HT-29 (cell line): ENCODE measurements around the gene MYL7. TPM values are rescaled to one million over a fixed set of nuclear protein-coding genes. Genes with fewer than 3 reads are reported as not detected.
"Not testable (repeated sequence)": the region's sequence is repeated elsewhere in the genome, so short reads cannot be mapped to it uniquely, and the experiment has no call there.

ENCODE experiments used
- DNase-seq: peaks from one replicate; pipeline ENCODE4 v3.0.0-alpha.2; 2015; ENCODE audit warnings: low spot score
- total RNA-seq: library from RNA; depleted of rRNA; stranded (reverse); fragments of >200 nt; shearing (Covaris generic); gene quantifications from 2 replicates; pipeline ENCODE4 v1.2.3, GENCODE V29; 2014; rRNA removed

MYL7 gene, protein sequence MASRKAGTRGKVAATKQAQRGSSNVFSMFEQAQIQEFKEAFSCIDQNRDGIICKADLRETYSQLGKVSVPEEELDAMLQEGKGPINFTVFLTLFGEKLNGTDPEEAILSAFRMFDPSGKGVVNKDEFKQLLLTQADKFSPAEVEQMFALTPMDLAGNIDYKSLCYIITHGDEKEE
- not detected in 2 replicates for total RNA-seq

GRCh38 chr7:44141221-44141850, at the start of gene MYL7:
Gene MYL7, minus strand, starts transcription at chr7:44141332. Its CDS starts 27 bp downstream, at chr7:44141305.
- no peak for DNase-seq

DNA sequence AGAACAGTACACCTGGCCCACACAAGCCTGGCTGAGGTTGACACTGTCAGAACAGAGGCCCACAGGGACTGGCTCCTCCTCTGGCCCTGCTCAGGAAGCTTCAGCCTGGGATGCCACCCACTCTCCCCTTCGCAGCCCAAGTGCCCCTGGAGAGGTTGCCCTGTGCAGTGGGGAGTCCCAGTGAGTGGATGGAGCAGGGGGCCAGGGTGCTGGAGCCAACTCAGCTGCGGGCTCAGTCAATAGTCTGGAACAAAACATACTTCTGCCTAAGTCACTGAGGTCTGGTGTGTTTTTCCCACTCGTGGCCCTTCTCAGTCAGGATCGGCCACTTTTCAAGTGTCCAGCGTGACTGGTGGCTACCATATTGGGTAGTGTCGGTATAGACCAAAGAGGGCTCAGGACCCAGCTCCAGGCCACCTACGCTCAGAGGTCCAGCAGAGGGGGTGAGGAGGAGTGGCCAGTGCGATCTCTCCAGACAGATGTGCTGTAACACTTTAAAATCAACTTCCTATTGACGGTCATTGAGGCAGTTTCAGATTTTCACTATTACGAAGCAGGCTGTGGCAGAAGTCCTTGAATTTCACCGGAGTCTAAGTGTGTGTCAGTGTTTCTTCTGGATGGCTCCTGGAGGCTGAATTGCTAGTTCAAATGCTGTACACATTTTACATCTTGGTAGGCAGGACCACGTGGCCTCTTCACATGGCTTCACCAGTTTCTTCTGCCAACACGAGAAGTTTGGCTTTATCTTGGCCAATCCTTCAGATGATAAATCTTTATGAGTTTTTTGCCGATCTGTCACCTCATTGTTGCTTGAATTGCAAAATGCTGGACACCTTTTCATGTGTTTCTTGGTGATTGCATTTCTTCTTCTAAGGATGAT, 49.1 kb upstream of the MYL7 start:
- DNase-seq, result no peak

GRCh38 chr7:44189286-44189992, 48.3 kb upstream of the MYL7 start, which contains the start of gene GCK:
Gene GCK, minus strand, starts transcription at chr7:44189439. Its CDS starts 486 bp downstream, at chr7:44188953.
- DNase-seq, result no peak

DNA sequence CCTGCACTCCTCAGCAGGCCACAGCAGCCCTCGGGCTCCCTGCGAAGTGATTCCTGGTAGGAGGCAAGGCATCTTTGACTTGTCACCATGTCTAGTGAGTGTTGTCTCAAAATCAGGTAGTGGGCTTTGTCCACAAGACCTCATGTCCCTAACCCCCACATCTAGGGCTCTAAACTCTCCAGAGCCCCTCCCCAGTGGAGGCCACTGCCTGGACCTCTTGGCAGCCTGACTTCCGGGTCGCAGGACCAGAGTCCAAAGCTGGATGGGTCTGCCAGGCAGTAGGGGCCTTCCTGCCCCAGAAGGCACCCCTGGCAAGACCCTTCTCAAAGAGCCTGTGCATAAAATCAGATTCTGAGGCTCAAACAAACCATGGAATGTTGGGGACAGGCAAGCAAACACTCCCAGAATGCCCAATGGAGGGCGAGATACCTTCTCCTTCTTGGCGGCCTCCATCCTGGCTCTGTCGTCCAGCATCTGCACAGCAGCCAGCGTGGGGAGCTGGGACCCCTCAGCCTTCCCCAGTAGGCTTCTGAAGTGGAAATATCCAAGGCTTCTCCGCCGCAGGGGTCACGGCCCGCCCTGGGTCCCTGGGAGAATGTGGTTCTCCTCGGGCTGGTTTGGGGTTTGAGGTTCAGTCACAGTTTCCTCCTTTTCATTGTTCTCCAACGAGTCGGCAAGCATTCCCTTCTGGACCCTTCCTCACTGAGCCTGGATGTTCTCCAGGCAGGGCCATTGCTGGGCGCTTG, 47.5 kb upstream of the MYL7 start:
- no peak for DNase-seq

DNA sequence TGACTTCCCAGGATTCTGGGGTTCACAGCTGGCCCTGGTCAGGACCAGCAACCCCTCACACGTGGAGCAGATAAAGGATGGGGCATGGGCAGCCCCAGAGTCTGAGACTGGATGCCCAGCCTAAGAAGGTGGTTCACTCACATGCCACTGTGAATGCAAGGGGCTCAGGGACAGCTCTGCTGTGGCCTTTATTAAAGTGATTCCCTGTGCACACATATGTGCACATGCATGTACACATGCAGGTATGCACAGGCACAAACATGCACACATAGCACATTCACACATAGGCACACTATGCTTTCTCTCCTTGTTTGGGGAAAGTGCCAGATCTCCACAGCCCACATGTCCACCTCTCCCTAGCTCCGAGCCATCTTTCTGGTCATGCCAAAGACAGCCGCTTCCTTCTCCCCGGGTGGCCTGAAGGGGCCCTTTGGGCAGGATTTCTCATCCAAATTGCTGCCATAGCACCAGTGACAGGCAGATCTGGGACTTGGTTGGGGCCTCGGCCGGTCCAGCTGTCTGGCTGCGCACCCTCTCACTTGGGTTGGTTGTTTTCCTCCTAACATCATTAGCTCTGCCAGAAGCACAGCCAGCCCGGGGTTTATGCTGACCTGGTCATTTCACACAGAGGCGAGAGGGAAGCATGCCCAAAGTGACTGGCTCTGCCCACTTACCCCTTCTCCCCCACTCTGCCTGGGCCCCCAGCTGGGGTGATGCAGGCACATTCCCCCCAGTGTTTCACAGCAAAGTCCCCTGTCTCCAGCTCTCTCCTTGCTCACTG, 46.7 kb upstream of the MYL7 start:
- no peak for DNase-seq

DNA sequence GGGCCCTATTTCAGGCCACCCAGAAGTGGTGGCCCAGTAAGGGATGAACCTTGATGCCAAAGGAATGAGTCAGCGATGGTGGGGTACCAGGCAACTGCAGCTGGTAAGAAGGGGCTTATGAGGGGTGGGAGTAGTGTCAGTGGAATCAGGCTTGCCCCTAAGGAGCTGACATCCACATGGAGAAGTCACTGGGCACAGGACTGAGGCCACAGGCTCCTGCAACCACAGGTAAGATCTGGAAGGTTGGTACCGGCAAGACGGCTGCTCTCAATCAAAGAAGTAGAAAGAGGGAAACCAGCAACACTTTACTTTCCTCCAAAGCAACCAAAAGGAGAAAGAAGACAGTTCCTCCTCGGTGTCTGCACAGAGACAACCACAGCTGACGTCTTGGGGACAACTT, 45.6 kb upstream of the MYL7 start:
- no peak for DNase-seq

DNA sequence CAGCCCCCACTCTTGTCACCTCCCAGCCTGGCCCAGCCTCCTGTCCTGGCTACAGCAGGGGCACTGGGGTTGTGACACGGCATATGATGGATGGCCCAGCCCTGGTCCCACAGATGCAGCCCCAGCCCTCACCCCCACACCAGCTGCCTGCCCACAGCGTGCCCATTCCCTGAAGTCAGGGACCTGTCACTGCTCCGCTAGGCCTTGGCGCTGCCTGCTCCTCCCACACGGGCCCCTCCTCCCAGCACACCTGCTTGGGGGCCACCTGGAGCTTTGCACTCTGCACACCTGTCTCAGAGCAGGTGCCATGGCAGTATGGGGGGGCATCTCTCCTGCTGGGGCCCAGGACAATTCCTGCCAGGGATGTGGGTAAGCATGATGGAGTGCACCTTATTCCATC, 44.6 kb upstream of the MYL7 start:
- DNase-seq, result no peak

DNA sequence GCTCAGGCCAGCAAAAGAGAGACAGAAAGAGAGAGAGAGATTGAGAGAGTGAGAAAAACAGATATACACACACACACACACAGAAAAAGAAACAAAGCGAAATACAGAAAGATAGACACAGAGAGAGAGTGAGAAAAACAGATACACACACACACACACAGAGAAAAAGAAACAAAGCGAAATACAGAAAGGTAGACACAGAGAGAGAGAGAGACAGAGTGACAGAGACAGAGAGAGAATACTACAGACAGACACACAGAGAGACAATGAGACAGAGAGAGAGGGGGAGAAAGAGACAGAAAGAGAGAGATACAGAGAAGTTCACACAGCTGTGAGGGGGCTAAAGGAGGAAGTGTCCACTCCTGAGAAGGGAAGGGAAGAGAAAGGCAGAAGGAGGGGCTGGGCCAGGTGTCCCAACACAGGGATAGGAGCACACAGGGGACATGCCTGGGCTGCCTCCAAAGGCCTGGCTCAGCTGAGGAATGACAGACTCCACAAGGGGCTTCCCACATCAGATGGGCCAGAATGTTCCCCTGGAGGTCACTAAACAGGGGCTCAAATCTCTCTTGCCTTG, 43.8 kb upstream of the MYL7 start:
- no peak for DNase-seq

DNA sequence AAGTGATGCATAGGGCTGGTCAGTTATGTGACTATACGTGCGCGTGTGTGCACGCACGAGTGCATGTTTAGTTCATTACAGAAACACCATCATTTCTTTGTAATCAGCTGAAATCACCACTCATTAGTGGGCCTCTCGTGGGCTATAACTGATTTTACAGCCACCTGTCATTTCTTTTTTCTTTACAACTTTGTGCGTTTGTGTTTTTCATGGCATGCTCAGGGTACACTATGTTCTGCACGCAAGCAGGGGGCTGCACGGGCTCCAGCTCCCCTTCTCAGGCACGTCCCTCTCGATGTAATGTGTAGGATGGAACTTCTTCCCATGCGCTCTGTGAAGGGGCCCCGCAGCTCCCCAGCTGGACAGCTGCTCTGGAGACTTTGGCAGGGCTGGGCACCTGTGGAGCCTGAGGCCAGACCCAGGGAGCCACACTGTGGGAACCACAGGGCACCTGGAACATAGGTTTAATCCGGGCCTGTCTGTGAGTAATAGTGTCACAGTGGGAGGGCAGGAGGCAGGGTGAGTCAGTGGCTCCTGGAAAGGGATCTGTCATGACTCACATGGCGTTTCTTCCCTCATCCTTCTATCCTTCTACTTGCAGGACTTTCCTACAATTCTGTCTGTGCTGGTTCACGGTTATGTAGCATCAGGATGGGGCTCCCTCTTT, 43.2 kb upstream of the MYL7 start:
- DNase-seq, result peak; percentile 4

DNA sequence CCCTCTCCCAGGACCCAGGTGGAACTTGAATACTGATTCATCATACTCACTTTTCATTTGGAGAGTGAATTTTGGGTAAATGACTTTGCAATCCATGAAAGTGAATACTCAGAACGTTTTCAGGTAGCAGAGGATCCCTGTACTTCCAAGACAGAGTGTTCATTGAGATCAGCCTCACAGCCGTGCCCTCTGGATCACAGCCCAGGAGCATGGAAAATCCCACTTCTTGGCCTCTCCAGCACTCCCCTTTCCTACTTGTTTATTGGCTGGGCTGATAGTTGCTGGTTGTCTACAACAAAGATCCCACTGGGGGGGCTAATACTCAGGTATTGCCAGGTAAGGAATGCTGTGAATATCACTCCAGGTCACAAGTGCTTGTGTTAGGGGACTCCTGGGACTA, 42.3 kb upstream of the MYL7 start:
- no peak for DNase-seq

- no peak for DNase-seq
Observed at GRCh38 chr7:44182827-44183226, 41.7 kb upstream of the MYL7 start.

DNA sequence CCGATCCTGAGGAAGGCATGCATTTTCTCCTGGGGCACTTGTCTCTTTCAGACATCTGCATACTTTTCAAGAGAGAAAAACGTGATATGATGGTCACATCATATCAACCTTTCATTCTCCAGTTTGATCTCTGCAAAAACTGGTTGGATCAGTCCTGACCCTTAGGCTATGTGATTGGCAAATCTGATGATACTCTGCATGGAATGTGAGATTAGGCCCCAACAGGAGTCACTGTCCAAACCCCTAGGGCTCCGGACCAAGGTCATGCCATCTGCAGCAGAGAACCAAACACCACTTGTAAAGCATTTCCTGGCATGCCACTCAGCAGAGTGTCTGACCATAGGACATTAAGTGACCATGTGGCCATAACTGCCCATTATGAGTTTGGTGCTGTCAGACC, 39.5 kb upstream of the MYL7 start:
- no peak for DNase-seq

GRCh38 chr7:44177570-44178131, 36.5 kb upstream of the MYL7 start:
- no peak for DNase-seq

GRCh38 chr7:44176486-44176885, 35.4 kb upstream of the MYL7 start:
- DNase-seq, result no peak

GRCh38 chr7:44175730-44176129, 34.6 kb upstream of the MYL7 start:
- no peak for DNase-seq

DNA sequence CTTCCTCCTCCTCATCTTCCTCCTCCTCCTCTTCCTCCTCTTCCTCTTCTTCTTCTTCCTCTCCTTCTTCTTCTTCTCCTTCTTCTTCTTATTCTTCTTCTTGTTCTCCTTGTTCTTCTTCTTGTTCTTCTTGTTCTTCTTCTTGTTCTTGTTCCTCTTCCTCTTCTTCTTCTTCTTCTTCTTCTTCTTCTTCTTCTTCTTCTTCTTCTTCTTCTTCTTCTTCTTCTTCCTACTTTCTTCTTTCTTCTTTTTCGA, 33.5 kb upstream of the MYL7 start:
- DNase-seq, result not testable (repeated sequence)

DNA sequence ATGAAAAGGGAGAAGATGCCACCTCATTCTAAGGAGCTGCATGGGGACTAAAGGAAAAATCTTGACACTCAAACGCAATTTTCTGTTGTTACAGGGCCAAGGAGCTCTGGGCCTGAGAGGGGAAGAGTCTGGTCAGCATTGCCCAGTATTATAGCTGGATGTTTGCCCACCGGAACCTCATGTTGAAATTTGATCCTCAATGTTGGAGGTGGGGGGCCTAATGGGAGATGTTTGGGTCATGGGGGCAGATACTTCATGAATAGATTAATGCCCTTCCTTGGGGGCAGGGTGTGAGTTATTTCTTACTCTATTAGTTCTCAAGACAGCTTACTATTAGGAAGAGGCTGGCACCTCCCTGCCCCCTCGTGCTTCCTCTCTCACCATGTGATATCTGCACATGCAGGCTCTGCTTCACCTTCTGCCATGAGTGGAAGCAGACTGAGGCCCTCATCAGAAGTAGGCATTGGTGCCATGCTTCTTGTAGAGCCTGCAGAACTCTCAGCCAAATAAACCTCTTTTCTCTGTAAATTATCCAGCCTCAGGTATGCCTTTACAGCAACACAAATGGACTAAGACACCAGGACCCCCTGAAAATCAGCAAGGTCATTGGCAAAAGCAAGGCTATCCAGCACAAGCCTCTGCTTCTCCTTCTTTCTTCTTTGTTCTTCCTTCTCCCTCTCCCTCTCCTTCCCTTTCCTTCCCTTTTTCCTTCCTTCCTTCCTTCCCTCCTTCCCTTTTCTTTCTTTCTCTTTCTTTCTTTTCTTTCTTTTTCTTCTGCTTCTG, 33.0 kb upstream of the MYL7 start:
- DNase-seq, result no peak

- no peak for DNase-seq
Observed at GRCh38 chr7:44172803-44173424, 31.8 kb upstream of the MYL7 start.
